NCI-H69 (cell line): ENCODE measurements around the gene PRRC2C.
A peak's percentile ranks its signal among the peaks of the same experiment; 100 is the strongest.
"Not testable (repeated sequence)": the region's sequence is repeated elsewhere in the genome, so short reads cannot be mapped to it uniquely, and the experiment has no call there.

Experiments used
- DNase-seq: peaks from one replicate; lab custom pipeline; 2025; lab: John Stamatoyannopoulos, UW

Gene PRRC2C

GRCh38 chr1:171500304-171500703 lies 15.0 kb downstream of the PRRC2C start:
- no peak for DNase-seq

- no peak for DNase-seq
Observed at GRCh38 chr1:171500803-171501202, 15.5 kb downstream of the PRRC2C start.

- no peak for DNase-seq
Observed at GRCh38 chr1:171501305-171502024, 16.1 kb downstream of the PRRC2C start.

- DNase-seq, result peak; percentile 78
Observed at GRCh38 chr1:171506525-171507304, 21.4 kb downstream of the PRRC2C start.

- no peak for DNase-seq
Observed at GRCh38 chr1:171507435-171507834, 22.1 kb downstream of the PRRC2C start.

- DNase-seq, result no peak
Observed at GRCh38 chr1:171509191-171509590, 23.9 kb downstream of the PRRC2C start.

GRCh38 chr1:171513743-171514142 lies 28.4 kb downstream of the PRRC2C start:
- no peak for DNase-seq

GRCh38 chr1:171515299-171515698 lies 30.0 kb downstream of the PRRC2C start:
- no peak for DNase-seq

GRCh38 chr1:171515741-171516140 lies 30.4 kb downstream of the PRRC2C start:
- DNase-seq, result no peak

GRCh38 chr1:171521567-171521966 lies 36.2 kb downstream of the PRRC2C start:
- DNase-seq, result no peak

- DNase-seq, result no peak
Observed at GRCh38 chr1:171530676-171531075, 45.3 kb downstream of the PRRC2C start.

GRCh38 chr1:171532520-171532919 lies 47.2 kb downstream of the PRRC2C start:
- no peak for DNase-seq

- no peak for DNase-seq
Observed at GRCh38 chr1:171545523-171545922, 60.2 kb downstream of the PRRC2C start.

- no peak for DNase-seq
Observed at GRCh38 chr1:171550050-171550449, 64.7 kb downstream of the PRRC2C start.

- DNase-seq, result not testable (repeated sequence)
Observed at GRCh38 chr1:171550598-171551100, 65.3 kb downstream of the PRRC2C start.

GRCh38 chr1:171553960-171554359 lies 68.6 kb downstream of the PRRC2C start:
- peak; percentile 89 for DNase-seq

- DNase-seq, result no peak
Observed at GRCh38 chr1:171563675-171564074, 78.3 kb downstream of the PRRC2C start.

GRCh38 chr1:171566467-171566866 lies 81.1 kb downstream of the PRRC2C start:
- DNase-seq, result peak; percentile 4

- DNase-seq, result no peak
Observed at GRCh38 chr1:171570295-171570694, 85.0 kb downstream of the PRRC2C start.

- no peak for DNase-seq
Observed at GRCh38 chr1:171576144-171576543, 90.8 kb downstream of the PRRC2C start.

GRCh38 chr1:171581226-171581625 lies 95.9 kb downstream of the PRRC2C start:
- no peak for DNase-seq

- no peak for DNase-seq
Observed at GRCh38 chr1:171581766-171582165, 96.4 kb downstream of the PRRC2C start.

- DNase-seq, result no peak
Observed at GRCh38 chr1:171582589-171582988, 97.3 kb downstream of the PRRC2C start.
